MM.1S (cell line): ENCODE data around the gene SPATA18.

Experiments
- CTCF ChIP-seq: fragments of 300-600 bp; sonication (generic); IDR thresholded peaks from 2 replicates; pipeline ENCODE4 v1.5.1; 2016; ENCODE audit warnings: antibody characterized with exemption, low read length, mixed read lengths
- EZH2 ChIP-seq: fragments of 300-600 bp; sonication (generic); optimal IDR thresholded peaks from 2 replicates; pipeline ENCODE3; 2017; ENCODE audit warnings: low read depth, mild to moderate bottlenecking, antibody characterized with exemption, low read length, mixed read lengths

GRCh38 chr4:52094376-52095145 is 43.5 kb downstream of the SPATA18 start:
- TF ChIP-seq CTCF (no peak), EZH2 (no peak)
